Naive thymus-derived CD8-positive, alpha-beta T cell (primary cell): Measurements from ENCODE around the gene HGFAC. TPM values are rescaled to one million over a fixed set of nuclear protein-coding genes. Genes with fewer than 3 reads are reported as not detected.

Experiments used
- ATAC-seq, 2 donors: fragments of 150-1000 bp; cut with Tn5 transposase in 1 of 2; sonication (Bioruptor Pico), chemical (Tn5 transposase) in 1 of 2; 1 replicate in 1 of 2; 2 replicates in 1 of 2; pipeline ENCODE4 v1.10.0; 2021; ENCODE audit warnings: mild to moderate bottlenecking in 2 of 2, moderate library complexity in 2 of 2
- POLR2A ChIA-PET: fragments of 350-600 bp; sonication (Branson Sonifier 250); formaldehyde crosslinking; loops from one replicate; lab custom pipeline; 2021; ENCODE audit warnings: antibody characterized with exemption; lab: Charles Lee
- DNase-seq, 10 donors: peaks; one replicate each; pipeline versions ENCODE4 v3.0.0 to v3.0.0-alpha.2; 2020 to 2022
- H3K27ac Mint-ChIP-seq, 10 donors: one replicate each; pipeline ENCODE4 v1.8.0; 2020 to 2022; ENCODE audit warnings: mild to moderate bottlenecking in 10 of 10, mixed read lengths in 10 of 10, moderate library complexity in 4 of 10, inconsistent platforms in 1 of 10
- H3K27me3 Mint-ChIP-seq, 5 donors: one replicate each; pipeline ENCODE4 v1.8.0; 2021 to 2022; ENCODE audit warnings: mixed read lengths in 5 of 5
- H3K36me3 Mint-ChIP-seq, 3 donors: one replicate each; pipeline ENCODE4 v1.8.0; 2020 to 2022; ENCODE audit warnings: mixed read lengths in 3 of 3, mild to moderate bottlenecking in 2 of 3, inconsistent platforms in 1 of 3
- H3K4me1 Mint-ChIP-seq, 4 donors: one replicate each; pipeline ENCODE4 v1.8.0; 2021 to 2022; ENCODE audit warnings: mixed read lengths in 4 of 4
- H3K4me3 Mint-ChIP-seq, 10 donors: one replicate each; pipeline ENCODE4 v1.8.0; 2020 to 2022; ENCODE audit warnings: mild to moderate bottlenecking in 10 of 10, mixed read lengths in 10 of 10, moderate library complexity in 6 of 10, inconsistent platforms in 1 of 10
- H3K9me3 Mint-ChIP-seq, 9 donors: one replicate each; pipeline ENCODE4 v1.8.0; 2020 to 2022; ENCODE audit warnings: mixed read lengths in 9 of 9, mild to moderate bottlenecking in 3 of 9, inconsistent platforms in 1 of 9, moderate library complexity in 1 of 9
- polyA plus RNA-seq, 3 donors: library from polyadenylated mRNA; unstranded; fragments of 300-500 nt; fragmentation: Illumina TruSeq; gene quantifications; one replicate each; pipeline ENCODE4 v1.2.3, GENCODE V29; 2021
- total RNA-seq, 8 experiments: library from RNA in 2 of 8; stranded (reverse) in 2 of 8; gene quantifications; one replicate each; pipeline ENCODE4 v1.2.3 and lab custom pipeline; 2021 to 2026

HGFAC gene
- total and polyA plus RNA-seq, 5 experiments from 2014 or later: not detected

- POLR2A ChIA-PET: no interaction called here
- no peak overlapping the region for H3K27ac Mint-ChIP-seq
- H3K4me1 Mint-ChIP-seq: peaks cover 0 to 1% (median 0%) of the 10 kb centered on the region in 4 donors
- no peaks in the 10 kb centered on the region for H3K36me3 Mint-ChIP-seq
- H3K27me3 Mint-ChIP-seq: peaks cover 0 to 17% (median 0%) of the 10 kb centered on the region in 5 donors
- H3K9me3 Mint-ChIP-seq: no peaks in the 10 kb centered on the region
- no peak for ATAC-seq
- no peak for DNase-seq
- no peak overlapping the region for H3K4me3 Mint-ChIP-seq
These were observed 30.8 kb downstream of the HGFAC start for GRCh38 chr4:3472411-3473141.

- Mint-ChIP-seq H3K4me3 (no peak overlapping the region), H3K9me3 (no peaks in the 10 kb centered on the region), H3K36me3 (no peaks in the 10 kb centered on the region), H3K27me3 (peaks cover 0 to 17% (median 0%) of the 10 kb centered on the region in 5 donors), H3K27ac (no peak overlapping the region), H3K4me1 (peaks cover 0 to 1% (median 0%) of the 10 kb centered on the region in 4 donors)
- ATAC-seq (no peak), DNase-seq (no peak)
- POLR2A ChIA-PET: no interaction called here
These were observed 31.6 kb downstream of the HGFAC start for GRCh38 chr4:3473181-3473950.

- Mint-ChIP-seq H3K27ac (no peak overlapping the region), H3K36me3 (no peaks in the 10 kb centered on the region), H3K4me3 (no peak overlapping the region), H3K4me1 (peaks cover 0 to 1% (median 0%) of the 10 kb centered on the region in 4 donors), H3K9me3 (no peaks in the 10 kb centered on the region), H3K27me3 (peaks cover 0 to 17% (median 0%) of the 10 kb centered on the region in 5 donors)
- ATAC-seq (no peak), DNase-seq (no peak)
- POLR2A ChIA-PET: no interaction called here
These were observed 32.4 kb downstream of the HGFAC start for GRCh38 chr4:3473996-3474765.

GRCh38 chr4:3475041-3475712 is 33.4 kb downstream of the HGFAC start:
- ATAC-seq (no peak), DNase-seq (no peak)
- Mint-ChIP-seq H3K4me3 (no peak overlapping the region), H3K36me3 (no peaks in the 10 kb centered on the region), H3K9me3 (no peaks in the 10 kb centered on the region), H3K27me3 (peaks cover 0 to 21% (median 0%) of the 10 kb centered on the region in 5 donors), H3K4me1 (peaks cover 0 to 1% (median 0%) of the 10 kb centered on the region in 4 donors), H3K27ac (peak overlapping the region in 1 of 10 donors; percentile 13)
- POLR2A ChIA-PET: no interaction called here

- Mint-ChIP-seq H3K36me3 (no peaks in the 10 kb centered on the region), H3K27me3 (peaks cover 0 to 25% (median 5%) of the 10 kb centered on the region in 5 donors), H3K27ac (no peak overlapping the region), H3K9me3 (no peaks in the 10 kb centered on the region), H3K4me1 (peaks cover 0 to 1% (median 0%) of the 10 kb centered on the region in 4 donors), H3K4me3 (no peak overlapping the region)
- no peak for ATAC-seq
- POLR2A ChIA-PET: no interaction called here
- no peak for DNase-seq
These were observed 34.0 kb downstream of the HGFAC start for GRCh38 chr4:3475713-3476260.

- POLR2A ChIA-PET: no interaction called here
- DNase-seq: no peak
- Mint-ChIP-seq H3K4me3 (no peak overlapping the region), H3K27me3 (peaks cover 2 to 30% (median 10%) of the 10 kb centered on the region in 5 donors), H3K4me1 (peaks cover 0 to 1% (median 0%) of the 10 kb centered on the region in 4 donors), H3K27ac (no peak overlapping the region), H3K36me3 (no peaks in the 10 kb centered on the region), H3K9me3 (no peaks in the 10 kb centered on the region)
- ATAC-seq: no peak
These were observed 34.6 kb downstream of the HGFAC start for GRCh38 chr4:3476341-3476747.

GRCh38 chr4:3476936-3477749 is 35.4 kb downstream of the HGFAC start:
- DNase-seq: no peak
- no peaks in the 10 kb centered on the region for H3K36me3 Mint-ChIP-seq

GRCh38 chr4:3477750-3478430 is 36.1 kb downstream of the HGFAC start:
- Mint-ChIP-seq H3K27ac (no peak overlapping the region), H3K9me3 (no peaks in the 10 kb centered on the region), H3K36me3 (no peaks in the 10 kb centered on the region), H3K4me3 (no peak overlapping the region), H3K27me3 (peaks cover 5 to 43% (median 19%) of the 10 kb centered on the region in 5 donors), H3K4me1 (peaks cover 0 to 3% (median under 1%) of the 10 kb centered on the region in 4 donors)
- DNase-seq (no peak), ATAC-seq (no peak)
- POLR2A ChIA-PET: no interaction called here

More at GRCh38 chr4:3476936-3477749, 35.4 kb downstream of the HGFAC start:
- H3K27ac Mint-ChIP-seq: no peak overlapping the region
- H3K27me3 Mint-ChIP-seq: peaks cover 5 to 38% (median 15%) of the 10 kb centered on the region in 5 donors
- peaks cover 0 to 3% (median under 1%) of the 10 kb centered on the region in 4 donors for H3K4me1 Mint-ChIP-seq
- no peak overlapping the region for H3K4me3 Mint-ChIP-seq
- no peak for ATAC-seq
- POLR2A ChIA-PET: no interaction called here
- H3K9me3 Mint-ChIP-seq: no peaks in the 10 kb centered on the region

GRCh38 chr4:3478446-3479357 is 36.9 kb downstream of the HGFAC start:
- H3K36me3 Mint-ChIP-seq: no peaks in the 10 kb centered on the region
- DNase-seq (peak in 1 of 10 donors; percentile 1), ATAC-seq (no peak)
- no peaks in the 10 kb centered on the region for H3K9me3 Mint-ChIP-seq
- H3K4me1 Mint-ChIP-seq: peaks cover 0 to 3% (median 2%) of the 10 kb centered on the region in 4 donors
- no peak overlapping the region for H3K27ac Mint-ChIP-seq
- no peak overlapping the region for H3K4me3 Mint-ChIP-seq
- H3K27me3 Mint-ChIP-seq: peaks cover 5 to 48% (median 19%) of the 10 kb centered on the region in 5 donors
- POLR2A ChIA-PET: no interaction called here

- no peak overlapping the region for H3K27ac Mint-ChIP-seq
- no peak overlapping the region for H3K4me3 Mint-ChIP-seq
- ATAC-seq (no peak), DNase-seq (no peak)
- POLR2A ChIA-PET: no interaction called here
- peaks cover 0 to 4% (median 2%) of the 10 kb centered on the region in 4 donors for H3K4me1 Mint-ChIP-seq
- H3K9me3 Mint-ChIP-seq: no peaks in the 10 kb centered on the region
- H3K27me3 Mint-ChIP-seq: peaks cover 5 to 53% (median 19%) of the 10 kb centered on the region in 5 donors
- no peaks in the 10 kb centered on the region for H3K36me3 Mint-ChIP-seq
These were observed 37.8 kb downstream of the HGFAC start for GRCh38 chr4:3479358-3480101.
